Activated CD4-positive, alpha-beta memory T cell treated with anti-CD3 and anti-CD28 coated beads, Interleukin-2, amount 10 ng/mL, durations not matched to agents 7 days and 5 days (primary cell): ENCODE measurements around the gene ZDHHC19. TPM values are rescaled to one million over a fixed set of nuclear protein-coding genes. Genes with fewer than 3 reads are reported as not detected.
"Not testable (repeated sequence)": the region's sequence is repeated elsewhere in the genome, so short reads cannot be mapped to it uniquely, and the experiment has no call there.

ENCODE experiments used
- CTCF ChIA-PET: fragments of 350-600 bp; sonication (Branson Sonifier 250); formaldehyde crosslinking; loops from one replicate; lab custom pipeline; 2021; ENCODE audit warnings: antibody characterized with exemption, inconsistent platforms; lab: Charles Lee
- POLR2A ChIA-PET: fragments of 350-600 bp; sonication (Branson Sonifier 250); formaldehyde crosslinking; loops from one replicate; lab custom pipeline; 2021; ENCODE audit warnings: antibody characterized with exemption; lab: Charles Lee
- DNase-seq: peaks from one replicate; pipeline ENCODE4 v3.0.0-alpha.2; 2020
- H3K27ac Mint-ChIP-seq: one replicate; pipeline ENCODE4 v1.8.0; 2021; ENCODE audit warnings: mild to moderate bottlenecking, mixed read lengths
- H3K27me3 Mint-ChIP-seq: one replicate; pipeline ENCODE4 v1.8.0; 2021; ENCODE audit warnings: mixed read lengths
- H3K36me3 Mint-ChIP-seq: one replicate; pipeline ENCODE4 v1.8.0; 2021; ENCODE audit warnings: low read depth, mixed read lengths
- H3K4me1 Mint-ChIP-seq: one replicate; pipeline ENCODE4 v1.8.0; 2021; ENCODE audit warnings: mixed read lengths
- H3K4me3 Mint-ChIP-seq: one replicate; pipeline ENCODE4 v1.8.0; 2021; ENCODE audit warnings: mild to moderate bottlenecking, mixed read lengths
- H3K9me3 Mint-ChIP-seq: one replicate; pipeline ENCODE4 v1.8.0; 2021; ENCODE audit warnings: mixed read lengths
- total RNA-seq, 2 experiments: library from RNA; stranded (reverse); gene quantifications; one replicate each; pipeline ENCODE4 v1.2.3, GENCODE V29; 2021

ZDHHC19 gene
- total RNA-seq, 2 experiments from 2014 or later: 0.63 TPM; not detected in 1

DNA sequence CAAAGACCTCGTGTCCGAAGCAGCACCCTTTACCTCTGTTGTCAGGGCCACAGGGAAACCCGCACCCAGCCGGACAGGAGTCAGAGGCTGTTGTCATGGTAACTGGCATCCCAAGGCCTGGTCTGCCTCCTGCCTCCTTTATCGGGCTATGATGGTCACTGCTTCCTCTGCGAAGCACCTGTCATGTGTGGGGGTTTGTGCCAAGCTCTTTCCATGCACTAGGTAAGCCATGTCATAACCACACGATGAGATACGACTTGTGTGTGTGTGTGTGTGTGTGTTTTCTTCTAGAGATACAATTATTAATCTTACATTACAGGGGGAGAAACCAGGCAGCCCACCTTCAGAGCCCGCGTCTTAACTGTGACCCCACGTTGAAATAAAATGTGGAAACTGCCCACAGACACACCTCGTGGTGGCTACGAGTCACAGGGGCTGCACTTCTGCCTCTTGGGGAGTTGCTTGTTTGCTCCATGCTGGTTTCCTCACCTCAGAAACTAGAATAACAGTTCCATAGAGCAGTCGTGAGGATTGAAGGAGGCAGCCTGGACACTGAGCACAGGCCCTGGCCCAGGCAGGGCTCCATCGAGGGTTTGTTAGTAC, 18.0 kb downstream of the ZDHHC19 start:
- Mint-ChIP-seq H3K9me3 (no peaks in the 10 kb centered on the region), H3K4me3 (peak overlapping the region; percentile 34), H3K4me1 (peaks cover 54% of the 10 kb centered on the region), H3K27ac (peak overlapping the region; percentile 95), H3K27me3 (no peaks in the 10 kb centered on the region), H3K36me3 (peaks cover 2% of the 10 kb centered on the region)
- ChIA-PET CTCF (interaction anchor here (1.2 to 9.5 kb wide), 4 partner anchors 11 to 343 kb away, joined by 4 to 167 read pairs (median 6); no protein-coding TSS in a partner anchor), POLR2A (interaction anchor here (0.8 to 9.4 kb wide), 3 partner anchors 12 to 310 kb away, joined by 3 to 158 read pairs (median 71); partner anchors contain the start of gene TFRC)
- DNase-seq: no peak

DNA sequence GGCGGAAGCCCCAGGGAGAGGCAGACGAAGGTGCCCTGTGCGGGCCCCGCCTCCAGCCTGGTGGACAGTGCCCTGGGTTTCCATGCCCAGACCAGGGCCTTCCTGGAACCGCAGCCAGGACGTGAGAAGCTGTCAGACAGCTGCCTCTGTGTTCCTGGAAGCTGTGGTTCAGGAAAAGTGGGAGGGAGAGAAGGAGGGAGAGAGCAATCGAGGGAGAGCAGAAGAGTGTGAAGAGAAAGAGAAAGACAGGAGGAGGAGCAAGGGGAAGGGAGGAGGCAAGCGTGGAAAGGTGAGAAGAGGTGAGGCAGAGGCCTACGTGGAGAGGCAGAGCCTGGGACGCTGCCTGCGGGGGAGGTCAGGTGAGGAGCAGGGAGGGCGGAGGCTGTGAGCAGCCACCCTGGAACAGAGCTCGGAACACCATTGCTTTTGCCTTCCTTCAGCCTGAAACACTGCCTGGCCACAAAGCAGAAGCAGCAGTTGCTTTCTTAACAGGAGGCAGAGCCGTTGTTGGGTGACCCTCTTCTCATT, 18.6 kb downstream of the ZDHHC19 start:
- peak; percentile 38 for DNase-seq
- Mint-ChIP-seq H3K4me1 (peaks cover 56% of the 10 kb centered on the region), H3K27ac (peak overlapping the region; percentile 95), H3K9me3 (no peaks in the 10 kb centered on the region), H3K27me3 (no peaks in the 10 kb centered on the region), H3K36me3 (peaks cover 2% of the 10 kb centered on the region), H3K4me3 (peak overlapping the region; percentile 34)
- ChIA-PET POLR2A (interaction anchor here (0.8 to 9.4 kb wide), 5 partner anchors 12 to 519 kb away, joined by 3 to 158 read pairs (median 3); partner anchors contain the start of genes CEP19, PIGX and TFRC), CTCF (interaction anchor here (1.2 to 9.5 kb wide), 5 partner anchors 10 to 343 kb away, joined by 4 to 167 read pairs (median 6); no protein-coding TSS in a partner anchor)

DNA sequence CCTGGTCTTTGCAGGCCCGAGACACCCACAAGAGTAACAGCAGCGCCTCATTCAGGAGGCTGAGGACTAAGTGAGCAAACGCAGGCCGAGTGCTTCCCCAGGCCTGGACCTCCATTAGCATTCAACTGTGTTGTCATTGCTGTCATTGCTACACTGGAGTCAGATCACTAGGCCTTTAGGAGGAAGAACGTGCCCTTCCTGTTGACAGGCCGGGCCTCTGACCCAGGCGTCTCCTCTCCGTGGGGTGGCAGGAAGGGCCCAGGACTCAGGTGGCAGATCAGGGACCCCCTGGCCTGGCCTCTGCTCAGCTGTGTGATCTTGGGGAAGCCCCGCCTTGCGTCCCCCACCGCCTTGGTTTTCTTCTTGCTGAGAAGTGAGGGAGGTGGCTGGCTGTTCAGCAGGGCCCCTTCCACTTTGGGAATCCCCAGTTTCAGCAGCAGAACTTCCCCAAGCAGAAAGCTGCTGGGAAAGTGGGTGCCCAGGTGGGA, 19.1 kb downstream of the ZDHHC19 start:
- Mint-ChIP-seq H3K9me3 (no peaks in the 10 kb centered on the region), H3K4me1 (peaks cover 58% of the 10 kb centered on the region), H3K4me3 (peak overlapping the region; percentile 34), H3K27ac (peak overlapping the region; percentile 95), H3K36me3 (peaks cover 2% of the 10 kb centered on the region), H3K27me3 (no peaks in the 10 kb centered on the region)
- DNase-seq: peak; percentile 58
- CTCF ChIA-PET: interaction anchor here (0.6 to 9.5 kb wide), 7 partner anchors 9 to 342 kb away, joined by 3 to 167 read pairs (median 5); no protein-coding TSS in a partner anchor
- POLR2A ChIA-PET: interaction anchor here (0.9 to 9.4 kb wide), 4 partner anchors 11 to 520 kb away, joined by 3 to 158 read pairs (median 37); partner anchors contain the start of genes CEP19, PIGX and TFRC

DNA sequence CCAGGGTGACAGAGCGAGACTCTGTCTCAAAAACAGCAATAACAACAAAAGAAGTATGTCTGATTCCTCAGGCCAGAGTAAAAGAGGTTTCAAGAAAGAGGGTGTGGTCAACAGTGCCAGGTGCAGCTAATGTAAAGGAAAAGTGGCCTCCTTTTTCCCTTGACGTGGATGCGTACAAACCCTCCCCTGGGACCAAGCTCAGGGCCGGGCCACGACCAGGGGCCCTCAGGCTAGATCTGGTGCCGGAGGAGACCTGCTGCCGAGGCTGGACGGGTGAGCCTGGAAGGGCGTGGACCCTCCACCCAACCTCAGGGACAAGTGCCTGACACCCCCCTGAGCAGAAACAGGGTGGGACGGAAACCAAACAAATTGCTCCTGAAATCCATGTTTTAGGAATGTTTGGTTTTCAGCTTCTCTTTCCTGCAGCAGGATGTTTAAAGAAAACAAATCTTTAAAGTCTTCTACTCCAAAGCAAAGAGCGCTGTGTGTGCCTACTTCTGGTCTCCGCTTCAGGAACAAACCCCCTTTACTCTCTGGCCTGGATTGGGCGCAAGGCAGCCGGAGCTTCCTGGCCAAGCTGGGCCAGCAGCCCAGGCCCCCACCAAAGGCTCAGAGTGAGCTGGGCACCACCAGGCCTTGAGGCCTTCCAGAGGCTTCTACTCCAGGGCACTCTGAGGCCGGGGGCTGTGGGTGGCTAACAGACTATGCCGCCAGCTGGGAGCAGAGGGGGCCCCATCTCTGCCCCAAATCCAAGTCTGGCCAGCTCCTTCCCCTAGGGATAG, 21.4 kb downstream of the ZDHHC19 start:
- peaks cover 52% of the 10 kb centered on the region for H3K4me1 Mint-ChIP-seq
- ChIA-PET POLR2A (interaction anchor here (0.9 to 5.1 kb wide), 3 partner anchors 9 to 111 kb away, joined by 3 to 71 read pairs (median 3); no protein-coding TSS in a partner anchor), CTCF (interaction anchor here (1.4 kb wide), 1 partner anchor 10 kb away, joined by 3 read pairs; no protein-coding TSS in a partner anchor)
- no peaks in the 10 kb centered on the region for H3K9me3 Mint-ChIP-seq
- no peak overlapping the region for H3K4me3 Mint-ChIP-seq
- H3K36me3 Mint-ChIP-seq: peaks cover 2% of the 10 kb centered on the region
- no peak overlapping the region for H3K27ac Mint-ChIP-seq
- DNase-seq: no peak
- H3K27me3 Mint-ChIP-seq: no peaks in the 10 kb centered on the region

DNA sequence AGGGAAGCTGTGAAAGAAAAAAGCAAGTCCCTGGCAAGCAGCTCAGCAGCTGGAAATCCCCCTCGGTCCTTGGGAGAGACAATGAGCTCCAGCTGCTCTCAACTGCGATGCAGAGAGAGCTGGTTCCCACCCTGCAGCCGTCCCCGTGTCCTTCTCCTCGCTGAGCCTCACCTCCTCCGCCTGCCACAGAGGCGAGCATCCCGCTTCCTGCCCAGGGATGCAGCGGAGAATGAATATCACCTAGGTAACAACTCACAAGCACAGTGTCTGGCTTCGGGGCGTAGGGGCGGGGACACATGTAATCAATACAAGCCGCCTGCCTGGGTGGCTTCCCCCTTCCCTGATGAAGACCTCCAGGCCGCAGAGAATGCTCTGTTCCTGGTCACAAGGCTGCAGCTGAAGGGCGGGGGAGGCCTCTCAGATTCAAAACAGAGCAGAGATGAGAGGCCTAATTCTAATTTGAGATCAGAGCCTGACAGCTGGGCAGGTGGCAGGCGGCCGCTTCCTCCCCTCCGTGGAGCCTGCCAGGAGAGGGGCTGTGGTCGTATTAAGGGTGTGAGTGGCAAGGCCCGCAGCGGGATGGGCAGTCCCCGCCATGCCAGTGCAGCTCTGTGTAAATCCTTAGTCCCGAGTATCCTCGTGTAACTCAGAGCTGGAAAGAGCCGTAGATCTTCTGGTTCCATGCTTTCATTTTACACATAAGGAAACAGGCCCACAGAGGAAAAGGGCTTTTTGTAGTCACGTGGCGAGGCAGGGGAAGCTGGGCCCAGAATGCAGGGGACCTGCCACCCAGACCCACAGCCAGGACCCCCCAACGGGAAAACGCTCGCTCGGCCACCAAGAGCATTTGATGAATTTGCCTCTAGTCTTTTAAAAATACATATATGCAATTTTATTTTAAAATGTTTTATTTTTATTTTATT, 24.3 kb downstream of the ZDHHC19 start:
- POLR2A ChIA-PET: interaction anchor here (1.0 to 11.2 kb wide), 5 partner anchors 10 to 112 kb away, joined by 3 to 237 read pairs (median 4); no protein-coding TSS in a partner anchor
- no peaks in the 10 kb centered on the region for H3K27me3 Mint-ChIP-seq
- peak overlapping the region; percentile 80 for H3K27ac Mint-ChIP-seq
- no peaks in the 10 kb centered on the region for H3K9me3 Mint-ChIP-seq
- no peaks in the 10 kb centered on the region for H3K36me3 Mint-ChIP-seq
- CTCF ChIA-PET: interaction anchor here (0.6 to 1.8 kb wide), 5 partner anchors 10 to 113 kb away, joined by 3 to 7 read pairs (median 3); no protein-coding TSS in a partner anchor
- peak overlapping the region; percentile 33 for H3K4me3 Mint-ChIP-seq
- peak; percentile 50 for DNase-seq
- H3K4me1 Mint-ChIP-seq: peaks cover 49% of the 10 kb centered on the region

- Mint-ChIP-seq H3K4me1 (peaks cover 62% of the 10 kb centered on the region), H3K4me3 (no peak overlapping the region), H3K36me3 (no peaks in the 10 kb centered on the region), H3K27me3 (no peaks in the 10 kb centered on the region), H3K27ac (no peak overlapping the region), H3K9me3 (no peaks in the 10 kb centered on the region)
- ChIA-PET CTCF (no interaction called here), POLR2A (interaction anchor here (11.2 kb wide), 1 partner anchor 110 kb away, joined by 237 read pairs; no protein-coding TSS in a partner anchor)
- no peak for DNase-seq
Observed at GRCh38 chr3:196184881-196185280, 26.3 kb downstream of the ZDHHC19 start.

DNA sequence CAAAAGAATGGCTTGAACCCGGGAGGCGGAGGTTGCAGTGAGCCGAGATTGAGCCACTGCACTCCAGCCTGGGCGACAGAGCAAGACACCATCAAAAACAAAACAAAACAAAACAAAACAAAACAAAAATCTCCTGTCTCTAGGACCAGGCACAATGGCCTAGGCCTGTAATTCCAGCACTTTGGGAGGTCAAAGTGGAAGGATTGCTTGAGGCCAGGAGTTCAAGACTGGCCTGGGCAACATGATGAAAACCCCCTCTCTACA, 27.1 kb downstream of the ZDHHC19 start:
- DNase-seq, H3K27me3 Mint-ChIP-seq, H3K4me3 Mint-ChIP-seq, H3K36me3 Mint-ChIP-seq, H3K9me3 Mint-ChIP-seq: not testable (repeated sequence)
- peaks cover 69% of the 10 kb centered on the region for H3K4me1 Mint-ChIP-seq
- H3K27ac Mint-ChIP-seq: peak overlapping the region; percentile 100
- ChIA-PET CTCF (interaction anchor here (3.2 kb wide), 1 partner anchor 111 kb away, joined by 17 read pairs; no protein-coding TSS in a partner anchor), POLR2A (interaction anchor here (11.2 kb wide), 1 partner anchor 109 kb away, joined by 237 read pairs; no protein-coding TSS in a partner anchor)

GRCh38 chr3:196181127-196181546, 30.1 kb downstream of the ZDHHC19 start:
- Mint-ChIP-seq H3K9me3 (no peaks in the 10 kb centered on the region), H3K27me3 (no peaks in the 10 kb centered on the region), H3K27ac (peak overlapping the region; percentile 100), H3K4me3 (no peak overlapping the region), H3K4me1 (peaks cover 65% of the 10 kb centered on the region), H3K36me3 (peaks cover 4% of the 10 kb centered on the region)
- POLR2A ChIA-PET: interaction anchor here (0.6 to 11.2 kb wide), 8 partner anchors 12 to 114 kb away, joined by 3 to 237 read pairs (median 12); no protein-coding TSS in a partner anchor
- no peak for DNase-seq
- CTCF ChIA-PET: interaction anchor here (0.6 to 3.2 kb wide), 4 partner anchors 13 to 108 kb away, joined by 3 to 17 read pairs (median 4); no protein-coding TSS in a partner anchor

- H3K27me3 Mint-ChIP-seq: no peaks in the 10 kb centered on the region
- CTCF ChIA-PET: interaction anchor here (0.9 to 2.6 kb wide), 13 partner anchors 10 to 286 kb away, joined by 3 to 12 read pairs (median 4); no protein-coding TSS in a partner anchor
- POLR2A ChIA-PET: interaction anchor here (0.8 to 11.2 kb wide), 14 partner anchors 10 to 137 kb away, joined by 3 to 237 read pairs (median 8); partner anchors contain the start of gene DYNLT2B
- no peak for DNase-seq
- peak overlapping the region; percentile 100 for H3K27ac Mint-ChIP-seq
- H3K4me3 Mint-ChIP-seq: peak overlapping the region; percentile 38
- no peaks in the 10 kb centered on the region for H3K9me3 Mint-ChIP-seq
- H3K36me3 Mint-ChIP-seq: peaks cover 4% of the 10 kb centered on the region
- peaks cover 65% of the 10 kb centered on the region for H3K4me1 Mint-ChIP-seq
Observed at GRCh38 chr3:196180346-196180745, 30.9 kb downstream of the ZDHHC19 start.

- H3K4me3 Mint-ChIP-seq: peak overlapping the region; percentile 38
- H3K4me1 Mint-ChIP-seq: peaks cover 62% of the 10 kb centered on the region
- ChIA-PET CTCF (interaction anchor here (0.9 to 2.6 kb wide), 14 partner anchors 10 to 285 kb away, joined by 3 to 12 read pairs (median 4); no protein-coding TSS in a partner anchor), POLR2A (interaction anchor here (0.8 to 11.2 kb wide), 16 partner anchors 8 to 349 kb away, joined by 3 to 237 read pairs (median 6); partner anchors contain the start of gene DYNLT2B)
- H3K27ac Mint-ChIP-seq: peak overlapping the region; percentile 100
- H3K27me3 Mint-ChIP-seq: no peaks in the 10 kb centered on the region
- H3K36me3 Mint-ChIP-seq: peaks cover 4% of the 10 kb centered on the region
- no peaks in the 10 kb centered on the region for H3K9me3 Mint-ChIP-seq
- DNase-seq: peak; percentile 91
Observed at GRCh38 chr3:196179380-196180308, 31.6 kb downstream of the ZDHHC19 start.
